Stimulated activated CD4-positive, alpha-beta T cell treated with anti-CD3 and anti-CD28 coated beads, Interleukin-1b, Interleukin-23, amount 100 ng/mL, for 4 hours (primary cell): Measurements from ENCODE around the gene XRN1.
"Not testable (repeated sequence)": the region's sequence is repeated elsewhere in the genome, so short reads cannot be mapped to it uniquely, and the experiment has no call there.

Source experiments
- DNase-seq, 2 donors: peaks; one replicate each; pipeline ENCODE4 v3.0.0-alpha.2; 2020; ENCODE audit warnings: low read depth in 2 of 2

Gene XRN1

DNA sequence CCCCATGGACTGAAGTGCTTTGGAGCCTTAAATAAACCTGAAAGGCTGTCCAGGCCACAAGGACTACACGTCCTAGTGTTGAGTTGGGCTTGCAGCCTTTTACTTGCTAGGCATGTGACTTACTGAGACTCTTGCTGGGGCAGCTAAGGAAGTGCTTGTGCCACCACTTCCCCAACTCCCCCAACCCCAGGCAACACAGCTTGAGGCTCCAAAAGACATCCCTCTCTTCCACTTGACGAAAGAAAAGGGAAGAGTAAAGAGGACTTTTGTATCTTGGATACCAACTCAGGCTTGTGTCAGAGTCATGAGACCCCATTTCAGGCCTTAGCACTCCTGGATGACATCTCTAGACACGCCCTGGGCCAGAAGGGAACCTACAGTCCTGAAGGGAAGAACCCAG is 109.8 kb downstream of the XRN1 start:
- no peak for DNase-seq

DNA sequence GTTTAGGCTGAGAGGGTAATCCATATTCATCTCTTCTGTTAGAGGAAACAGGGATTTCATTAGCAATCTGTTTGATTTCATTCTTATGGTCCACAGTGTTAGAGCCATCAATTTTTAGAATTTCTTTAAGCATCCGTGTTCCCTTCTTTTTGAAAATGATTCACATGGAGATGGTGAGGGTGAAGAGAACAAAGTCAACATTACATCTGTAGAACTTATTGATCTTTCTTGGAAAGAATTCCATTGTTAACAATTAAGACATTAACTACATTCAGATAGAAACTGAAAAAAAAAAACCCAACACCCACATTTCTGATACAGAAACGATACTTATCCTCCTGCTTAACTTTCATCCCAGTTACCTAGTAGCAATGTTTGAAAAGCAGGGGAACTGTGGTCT is 115.4 kb downstream of the XRN1 start:
- no peak for DNase-seq

GRCh38 chr3:142324275-142324953 is 123.4 kb downstream of the XRN1 start:
- DNase-seq, result not testable (repeated sequence)

- DNase-seq, result no peak
These were observed 127.9 kb downstream of the XRN1 start for GRCh38 chr3:142319912-142320311.

- no peak for DNase-seq
These were observed 128.7 kb downstream of the XRN1 start for GRCh38 chr3:142319094-142319493.

DNA sequence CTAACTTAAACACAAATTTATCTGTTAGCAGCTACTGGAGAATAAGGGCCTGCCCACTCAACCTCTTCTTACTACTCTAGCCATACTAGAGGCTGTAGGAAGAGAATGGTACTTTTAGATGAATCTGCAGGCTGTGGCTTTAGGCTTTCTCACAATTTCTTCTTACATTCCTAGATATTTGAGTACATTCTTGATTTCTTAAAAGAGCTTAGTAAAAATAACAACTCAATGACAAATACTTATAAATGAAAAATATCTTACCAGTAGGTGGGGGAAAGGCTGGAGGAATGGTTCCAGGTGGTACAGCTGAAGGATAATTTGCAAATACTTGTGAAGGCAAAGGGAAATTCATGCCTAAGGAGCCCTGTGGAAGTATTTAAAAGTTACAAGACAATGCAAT is 129.5 kb downstream of the XRN1 start:
- DNase-seq, result no peak

DNA sequence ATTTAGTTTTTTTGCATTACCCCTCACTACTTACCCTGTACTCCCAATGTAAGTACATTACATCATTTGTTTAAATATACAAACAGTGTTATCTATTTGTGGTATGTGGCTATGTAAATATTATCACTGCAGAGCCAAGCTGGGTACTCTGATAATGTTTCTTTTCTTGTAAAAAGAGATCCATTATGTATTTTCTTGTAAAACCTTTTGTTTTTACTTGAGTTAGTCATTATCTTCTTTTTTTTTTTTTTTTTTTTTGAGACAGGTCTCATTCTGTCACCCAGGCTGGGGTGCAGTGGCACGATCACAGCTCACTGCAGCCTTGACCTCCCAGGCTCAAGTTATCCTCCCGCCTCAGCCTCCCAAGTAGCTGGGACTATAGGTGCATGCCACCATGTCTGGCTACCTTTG is 131.9 kb downstream of the XRN1 start:
- not testable (repeated sequence) for DNase-seq

DNA sequence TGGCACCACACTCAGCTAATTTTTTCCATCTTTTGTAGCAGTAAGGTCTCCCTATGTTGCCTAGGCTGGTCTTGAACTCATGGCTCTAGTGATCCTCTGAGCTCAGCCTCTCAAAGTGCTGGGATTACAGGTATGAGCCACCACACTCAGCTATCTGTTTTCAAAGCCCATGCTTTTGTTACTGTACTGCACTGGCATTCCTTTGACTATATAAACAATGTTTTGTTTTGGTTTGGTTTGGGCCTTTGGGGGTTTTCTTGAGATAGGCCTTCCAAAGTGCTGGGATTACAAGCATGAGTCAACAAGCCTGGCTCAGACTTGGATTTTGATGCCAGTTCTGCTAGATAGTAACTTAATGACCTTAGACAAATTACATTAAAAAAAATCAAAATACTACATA is 132.8 kb downstream of the XRN1 start:
- no peak for DNase-seq

DNA sequence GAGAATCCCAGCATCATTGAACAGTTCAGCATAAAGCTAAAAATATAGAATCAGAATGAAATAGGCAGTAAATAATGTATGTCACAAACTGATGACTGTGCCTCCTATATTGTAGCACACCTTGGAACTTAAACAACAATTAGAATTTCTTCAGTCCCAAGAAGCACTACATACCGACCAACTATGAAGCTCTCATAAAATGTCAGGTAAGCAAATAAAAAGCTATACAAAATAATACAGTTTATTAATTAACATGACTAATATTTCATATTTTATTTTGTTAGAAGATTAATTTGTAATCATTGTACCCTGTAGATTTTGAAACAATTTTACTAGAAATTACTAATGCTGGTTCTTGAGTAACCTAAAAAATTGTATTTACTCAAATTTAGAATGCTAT is 137.4 kb downstream of the XRN1 start:
- no peak for DNase-seq

GRCh38 chr3:142302847-142303246 is 145.0 kb downstream of the XRN1 start:
- DNase-seq, result not testable (repeated sequence)

- DNase-seq, result no peak
These were observed 149.2 kb downstream of the XRN1 start for GRCh38 chr3:142298626-142299025.

- no peak for DNase-seq
These were observed 151.3 kb downstream of the XRN1 start for GRCh38 chr3:142296507-142296906.

DNA sequence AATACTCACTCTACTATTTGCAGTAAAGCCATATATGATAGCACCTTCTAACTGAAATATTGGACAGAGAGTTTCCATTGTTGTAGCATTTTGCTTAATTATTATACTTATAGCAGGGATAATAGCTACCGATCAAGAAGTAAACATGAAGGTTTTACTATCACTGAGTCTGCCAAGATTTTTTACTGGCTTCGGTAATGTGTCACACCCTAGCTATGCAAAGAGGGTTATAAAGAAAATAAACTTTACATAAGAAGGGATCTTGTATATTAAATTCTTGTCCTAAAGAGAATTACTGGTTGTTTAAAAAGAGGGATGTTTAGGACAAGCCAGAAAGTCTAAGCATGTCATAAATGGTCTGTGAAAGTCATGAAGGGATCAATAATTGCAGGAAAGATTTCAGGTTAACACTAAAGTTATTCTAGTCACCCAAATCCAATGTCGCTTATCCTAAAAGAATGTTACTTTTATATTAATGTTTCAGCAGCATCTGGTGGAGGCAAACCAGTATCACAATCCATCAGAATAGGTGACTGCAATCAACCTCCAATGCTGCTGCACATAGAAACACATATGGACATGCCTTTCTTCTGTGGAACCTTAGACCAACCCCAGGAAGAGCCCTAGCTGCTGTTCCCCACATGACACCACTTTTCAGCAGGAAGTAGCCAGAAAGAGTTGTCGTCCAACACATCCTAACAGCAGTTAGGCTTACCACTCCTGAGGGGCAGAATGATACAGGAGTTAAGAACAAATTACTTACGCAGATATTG is 159.8 kb downstream of the XRN1 start:
- DNase-seq, result no peak

GRCh38 chr3:142285083-142285517 is 162.7 kb downstream of the XRN1 start:
- no peak for DNase-seq

DNA sequence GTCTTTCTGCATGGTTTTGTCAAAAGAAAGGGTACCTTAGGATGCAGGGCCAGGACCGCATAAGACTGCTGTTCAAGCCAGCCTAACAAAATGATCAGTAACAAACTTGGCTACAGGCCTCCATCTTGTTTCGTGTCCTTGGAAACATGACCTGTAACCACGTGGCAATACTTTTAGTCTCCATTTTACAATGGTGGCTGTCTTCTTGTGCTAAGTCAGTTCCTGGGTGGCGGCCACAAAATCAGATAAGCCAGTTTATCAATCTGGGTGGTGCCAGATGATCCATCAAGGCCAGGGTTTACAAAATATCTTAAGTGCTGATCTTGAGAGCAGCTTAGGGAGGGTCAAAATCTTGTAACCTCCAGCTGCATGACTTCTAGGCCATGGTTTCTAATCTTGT is 165.3 kb downstream of the XRN1 start:
- no peak for DNase-seq

DNA sequence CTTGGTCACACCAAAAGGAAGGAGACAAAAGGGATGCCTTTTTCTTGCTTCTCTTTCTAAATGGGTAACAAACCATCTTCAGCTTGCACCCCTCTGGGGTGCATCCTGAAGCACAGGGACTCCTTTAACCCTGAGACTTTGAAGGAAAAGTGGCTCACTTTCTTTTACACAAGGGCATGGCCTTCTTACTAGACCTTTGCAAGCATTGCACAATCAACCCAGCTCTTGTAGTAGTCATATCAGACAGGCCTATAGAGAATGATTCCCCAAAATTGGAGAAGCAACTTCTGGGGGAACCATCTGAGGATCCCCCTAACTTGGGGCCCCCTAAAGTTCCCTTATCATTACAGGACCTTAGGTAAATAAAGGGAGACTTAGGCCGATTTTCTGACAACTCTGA is 166.4 kb downstream of the XRN1 start:
- no peak for DNase-seq

DNA sequence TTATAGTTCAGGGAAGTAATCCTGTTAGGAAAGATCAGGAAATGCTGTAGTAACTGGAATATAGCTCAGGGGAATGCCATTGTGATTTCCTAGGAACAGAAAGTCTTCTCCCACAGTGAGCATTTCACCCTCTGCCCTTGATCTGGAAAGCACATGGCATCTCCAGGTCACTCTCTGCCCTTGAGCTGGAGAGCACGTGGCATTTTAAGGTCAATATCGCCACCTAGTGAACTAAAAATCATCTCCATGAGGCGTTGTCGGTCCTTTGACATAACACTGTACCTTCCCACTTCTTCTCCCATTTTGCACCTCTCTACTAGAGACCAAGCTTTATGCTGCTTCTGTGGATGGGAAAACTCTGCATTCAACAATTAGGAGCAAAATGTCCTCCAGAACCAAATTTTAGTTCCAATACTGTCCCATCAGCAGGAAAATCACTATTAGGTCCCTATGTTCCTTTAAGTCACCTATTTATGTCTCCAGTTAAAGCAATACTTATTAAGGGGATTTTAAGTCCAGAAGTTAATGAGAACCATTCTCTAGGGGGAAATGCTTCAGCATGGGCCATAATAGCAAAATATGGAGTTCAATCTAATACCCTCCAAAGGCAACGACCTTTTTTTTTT is 167.8 kb downstream of the XRN1 start:
- peak in 1 of 2 donors; percentile 25 for DNase-seq

GRCh38 chr3:142278451-142278850 is 169.4 kb downstream of the XRN1 start:
- DNase-seq, result no peak

- no peak for DNase-seq
These were observed 171.1 kb downstream of the XRN1 start for GRCh38 chr3:142276781-142277180.

- no peak for DNase-seq
These were observed 172.0 kb downstream of the XRN1 start for GRCh38 chr3:142275856-142276255.

DNA sequence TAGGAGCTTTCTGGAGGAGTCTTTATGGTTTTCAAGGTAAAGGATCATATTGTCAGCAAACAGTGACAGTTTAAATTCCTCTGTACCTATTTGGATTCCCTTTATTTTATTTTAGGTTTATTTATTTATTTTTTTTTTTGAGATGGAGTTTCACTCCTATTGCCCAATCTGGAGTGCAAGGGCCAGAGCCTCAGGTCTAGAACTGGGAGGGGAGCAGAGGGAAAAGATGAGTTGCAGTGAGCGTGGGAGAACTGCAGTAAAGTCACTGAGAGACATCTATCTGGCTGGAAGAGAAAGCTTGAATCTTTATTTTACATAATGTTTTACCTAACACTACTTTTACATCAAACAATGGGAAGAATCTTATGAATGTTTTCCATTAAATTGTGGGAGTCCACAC is 172.9 kb downstream of the XRN1 start:
- no peak for DNase-seq

DNA sequence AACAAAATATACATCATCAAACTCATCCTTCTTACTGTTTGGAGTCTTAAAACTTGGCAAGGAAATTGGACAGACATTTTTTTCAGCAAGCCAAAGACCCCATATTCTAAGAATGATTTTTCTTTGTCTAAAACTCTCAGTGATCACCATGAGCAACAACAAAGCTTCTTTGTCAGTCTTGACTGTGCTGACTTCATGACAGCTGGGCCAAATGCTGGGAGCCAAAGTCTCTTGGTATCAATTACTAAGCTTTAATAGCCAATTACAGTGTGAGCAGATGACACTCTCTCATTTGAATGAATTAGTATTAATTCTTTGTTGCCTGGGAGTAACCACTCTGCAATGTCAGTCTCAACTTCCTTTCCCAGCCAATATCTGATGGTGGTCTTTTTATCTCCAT is 174.3 kb downstream of the XRN1 start:
- DNase-seq, result no peak
